Measurements from ENCODE around the gene ROBO4.

The ROBO4 gene

DNA sequence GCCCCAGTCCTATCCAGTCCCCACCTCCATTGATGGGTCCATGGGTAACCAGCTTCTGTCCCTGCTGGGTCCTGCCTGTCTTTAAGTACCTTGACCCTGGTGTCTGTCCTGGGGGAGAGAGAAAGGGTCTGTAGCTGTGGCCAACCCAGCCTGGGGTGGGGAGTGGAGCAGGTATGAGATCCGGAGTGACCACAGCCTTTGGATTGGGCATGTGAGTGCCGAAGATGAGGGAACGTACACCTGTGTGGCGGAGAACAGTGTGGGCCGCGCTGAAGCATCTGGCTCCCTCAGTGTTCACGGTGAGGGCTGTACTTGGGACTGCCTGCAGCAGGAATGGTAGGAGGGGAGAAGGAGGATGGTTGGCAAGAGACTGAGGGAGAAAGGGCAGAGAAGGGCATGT, 27.2 kb downstream of the ROBO4 start:
- Histone ChIP-seq H3K27me3 (ENCODE audit: low read length) (no peaks in the 10 kb centered on the region), H3K79me2 (ENCODE audit: insufficient read depth, low read length) (no peaks in the 10 kb centered on the region), H4K20me1 (ENCODE audit: low read depth, low read length) (no peaks in the 10 kb centered on the region), H3F3A (ENCODE audit: insufficient read depth) (no peaks in the 10 kb centered on the region), H3K9me3 (ENCODE audit: insufficient read depth, low read length) (no peaks in the 10 kb centered on the region), H3K9ac (ENCODE audit: low read length) (no peak overlapping the region), H3K4me2 (ENCODE audit: low read depth, low read length, poor library complexity, severe bottlenecking) (no peak overlapping the region), H3K36me3 (ENCODE audit: low read length) (no peaks in the 10 kb centered on the region), H3K27ac (ENCODE audit: low read depth, low read length) (no peak overlapping the region), H3K9me2 (replicated peaks; ENCODE audit: insufficient read depth, low read length) (no peaks in the 10 kb centered on the region), H2AFZ (ENCODE audit: low read depth, low read length, severe bottlenecking) (no peak overlapping the region), H3K4me3 (ENCODE audit: insufficient read depth, low read length, poor library complexity, severe bottlenecking) (no peak overlapping the region)
- no peak for TF ChIP-seq EZH2phosphoT487 (conservative IDR thresholded peaks at IDR 0.05; ENCODE audit: low read length)
- TF ChIP-seq, protein P1, sequence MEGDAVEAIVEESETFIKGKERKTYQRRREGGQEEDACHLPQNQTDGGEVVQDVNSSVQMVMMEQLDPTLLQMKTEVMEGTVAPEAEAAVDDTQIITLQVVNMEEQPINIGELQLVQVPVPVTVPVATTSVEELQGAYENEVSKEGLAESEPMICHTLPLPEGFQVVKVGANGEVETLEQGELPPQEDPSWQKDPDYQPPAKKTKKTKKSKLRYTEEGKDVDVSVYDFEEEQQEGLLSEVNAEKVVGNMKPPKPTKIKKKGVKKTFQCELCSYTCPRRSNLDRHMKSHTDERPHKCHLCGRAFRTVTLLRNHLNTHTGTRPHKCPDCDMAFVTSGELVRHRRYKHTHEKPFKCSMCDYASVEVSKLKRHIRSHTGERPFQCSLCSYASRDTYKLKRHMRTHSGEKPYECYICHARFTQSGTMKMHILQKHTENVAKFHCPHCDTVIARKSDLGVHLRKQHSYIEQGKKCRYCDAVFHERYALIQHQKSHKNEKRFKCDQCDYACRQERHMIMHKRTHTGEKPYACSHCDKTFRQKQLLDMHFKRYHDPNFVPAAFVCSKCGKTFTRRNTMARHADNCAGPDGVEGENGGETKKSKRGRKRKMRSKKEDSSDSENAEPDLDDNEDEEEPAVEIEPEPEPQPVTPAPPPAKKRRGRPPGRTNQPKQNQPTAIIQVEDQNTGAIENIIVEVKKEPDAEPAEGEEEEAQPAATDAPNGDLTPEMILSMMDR (IDR thresholded peaks at IDR 0.05; ENCODE audit: insufficient read depth, low read length, poor library complexity, severe bottlenecking) = no peak

GRCh38 chr11:124869856-124870387, 27.7 kb downstream of the ROBO4 start:
- no peak overlapping the region for H2AFZ ChIP-seq (ENCODE audit: low read depth, low read length, severe bottlenecking)
- H3K9me2 ChIP-seq (replicated peaks; ENCODE audit: insufficient read depth, low read length) = no peaks in the 10 kb centered on the region
- no peak overlapping the region for H3K9ac ChIP-seq (ENCODE audit: low read length)
- no peak overlapping the region for H3K27ac ChIP-seq (ENCODE audit: low read depth, low read length)
- no peak overlapping the region for H3K4me3 ChIP-seq (ENCODE audit: insufficient read depth, low read length, poor library complexity, severe bottlenecking)
- H3F3A ChIP-seq (ENCODE audit: insufficient read depth) = no peaks in the 10 kb centered on the region
- TF ChIP-seq, protein P1 (IDR thresholded peaks at IDR 0.05; ENCODE audit: insufficient read depth, low read length, poor library complexity, severe bottlenecking) = no peak
- TF ChIP-seq EZH2phosphoT487 (conservative IDR thresholded peaks at IDR 0.05; ENCODE audit: low read length) = no peak
- H3K36me3 ChIP-seq (ENCODE audit: low read length) = no peaks in the 10 kb centered on the region
- no peaks in the 10 kb centered on the region for H3K27me3 ChIP-seq (ENCODE audit: low read length)
- H4K20me1 ChIP-seq (ENCODE audit: low read depth, low read length) = no peaks in the 10 kb centered on the region
- H3K9me3 ChIP-seq (ENCODE audit: insufficient read depth, low read length) = no peaks in the 10 kb centered on the region
- H3K4me2 ChIP-seq (ENCODE audit: low read depth, low read length, poor library complexity, severe bottlenecking) = no peak overlapping the region
- H3K79me2 ChIP-seq (ENCODE audit: insufficient read depth, low read length) = no peaks in the 10 kb centered on the region

- Histone ChIP-seq H3K9me3 (ENCODE audit: insufficient read depth, low read length) (no peaks in the 10 kb centered on the region), H3F3A (ENCODE audit: insufficient read depth) (no peaks in the 10 kb centered on the region), H3K27me3 (ENCODE audit: low read length) (no peaks in the 10 kb centered on the region), H4K20me1 (ENCODE audit: low read depth, low read length) (no peaks in the 10 kb centered on the region), H3K79me2 (ENCODE audit: insufficient read depth, low read length) (no peaks in the 10 kb centered on the region), H3K4me2 (ENCODE audit: low read depth, low read length, poor library complexity, severe bottlenecking) (no peak overlapping the region), H3K4me3 (ENCODE audit: insufficient read depth, low read length, poor library complexity, severe bottlenecking) (no peak overlapping the region), H3K9ac (ENCODE audit: low read length) (no peak overlapping the region), H3K9me2 (replicated peaks; ENCODE audit: insufficient read depth, low read length) (no peaks in the 10 kb centered on the region), H3K27ac (ENCODE audit: low read depth, low read length) (no peak overlapping the region), H2AFZ (ENCODE audit: low read depth, low read length, severe bottlenecking) (no peak overlapping the region), H3K36me3 (ENCODE audit: low read length) (no peaks in the 10 kb centered on the region)
- TF ChIP-seq EZH2phosphoT487 (conservative IDR thresholded peaks at IDR 0.05; ENCODE audit: low read length) = no peak
- TF ChIP-seq, protein P1 (IDR thresholded peaks at IDR 0.05; ENCODE audit: insufficient read depth, low read length, poor library complexity, severe bottlenecking) = no peak
Observed at GRCh38 chr11:124869331-124869730, 28.3 kb downstream of the ROBO4 start.

Measured in SU-DHL-6 (cell line).